Subcutaneous abdominal adipose tissue (tissue), 5 donors: ENCODE results near the gene MVK.

Experiments used
- H3K27ac ChIP-seq: one replicate; pipeline ENCODE4 v1.7.0; 2013; ENCODE audit warnings: low read depth, mild to moderate bottlenecking, inconsistent platforms, low read length, moderate library complexity
- H3K27me3 ChIP-seq, 5 donors: one replicate each; pipeline ENCODE4 v1.7.0; 2013; ENCODE audit warnings: low read length in 5 of 5, inconsistent platforms in 1 of 5; ENCODE audit not compliant: control insufficient read depth in 5 of 5, insufficient read depth in 4 of 5
- H3K36me3 ChIP-seq, 5 donors: one replicate each; pipeline ENCODE4 v1.7.0; 2013; ENCODE audit warnings: low read length in 5 of 5; ENCODE audit not compliant: control insufficient read depth in 5 of 5, insufficient read depth in 5 of 5
- H3K4me1 ChIP-seq, 5 donors: one replicate each; pipeline ENCODE4 v1.7.0; 2013; ENCODE audit warnings: low read length in 5 of 5, mild to moderate bottlenecking in 3 of 5, moderate library complexity in 1 of 5; ENCODE audit not compliant: control insufficient read depth in 5 of 5, insufficient read depth in 5 of 5
- H3K4me3 ChIP-seq, 5 donors: one replicate each; pipeline ENCODE4 v1.7.0; 2013; ENCODE audit warnings: low read length in 5 of 5, low read depth in 1 of 5
- H3K9ac ChIP-seq, 5 donors: one replicate each; pipeline ENCODE4 v1.7.0; 2013; ENCODE audit warnings: low read length in 5 of 5, mild to moderate bottlenecking in 4 of 5, moderate library complexity in 3 of 5
- H3K9me3 ChIP-seq, 5 donors: one replicate each; pipeline ENCODE4 v1.7.0; 2013; ENCODE audit warnings: low read length in 5 of 5; ENCODE audit not compliant: control insufficient read depth in 5 of 5
- donor health status: healthy.
- donor health status: healthy.
- donor health status: healthy.
- donor health status: healthy.
- donor health status: healthy.

The MVK gene

DNA sequence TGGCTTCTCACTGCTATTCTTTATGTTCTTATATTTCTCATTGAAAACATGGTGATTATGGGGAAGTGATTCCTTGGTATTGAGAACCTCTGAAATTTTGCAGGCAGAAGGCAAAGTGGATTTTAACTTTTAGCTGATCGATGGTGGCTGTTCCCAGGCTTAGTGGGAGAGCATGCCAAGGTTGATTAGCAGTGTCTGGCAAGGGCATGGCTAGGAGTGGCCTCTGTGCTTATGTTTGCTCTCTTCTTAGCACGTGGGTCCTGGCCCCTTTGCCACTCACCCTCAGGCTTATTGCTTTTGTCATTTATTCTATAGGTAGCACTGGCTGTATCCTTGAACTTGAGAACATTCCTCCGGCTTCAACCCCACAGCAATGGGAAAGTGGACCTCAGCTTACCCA, 2.1 kb downstream of the MVK start:
- Histone ChIP-seq H3K4me1 (peaks cover 8 to 26% (median 18%) of the 10 kb centered on the region in 5 donors), H3K9me3 (no peaks in the 10 kb centered on the region), H3K36me3 (peaks cover 0 to 47% (median 44%) of the 10 kb centered on the region in 5 donors), H3K27me3 (no peaks in the 10 kb centered on the region), H3K27ac (no peak overlapping the region), H3K4me3 (no peak overlapping the region), H3K9ac (no peak overlapping the region)

DNA sequence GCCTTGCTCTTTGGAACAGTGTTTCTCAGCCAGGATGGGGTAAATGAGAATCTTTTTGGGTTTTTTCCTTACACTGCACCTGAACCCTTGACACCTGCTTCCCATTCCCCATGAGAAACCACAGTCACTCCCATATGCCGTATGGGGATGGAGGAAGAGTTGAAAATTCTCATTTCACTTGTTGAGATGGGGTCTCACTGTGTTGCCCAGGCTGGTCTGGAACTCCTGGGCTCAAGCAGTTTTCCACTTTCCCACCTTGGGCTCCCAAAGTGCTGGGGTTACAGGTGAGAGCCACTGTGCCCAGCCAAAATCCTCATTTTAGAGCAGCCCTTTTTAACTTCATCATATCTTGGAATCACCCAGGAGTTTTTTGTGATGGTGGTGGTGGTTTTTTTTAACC, 3.7 kb downstream of the MVK start:
- Histone ChIP-seq H3K27ac (no peak overlapping the region), H3K9ac (no peak overlapping the region), H3K27me3 (no peaks in the 10 kb centered on the region), H3K4me3 (no peak overlapping the region), H3K36me3 (peaks cover 0 to 63% (median 58%) of the 10 kb centered on the region in 5 donors), H3K4me1 (peaks cover 8 to 22% (median 18%) of the 10 kb centered on the region in 5 donors), H3K9me3 (no peaks in the 10 kb centered on the region)

DNA sequence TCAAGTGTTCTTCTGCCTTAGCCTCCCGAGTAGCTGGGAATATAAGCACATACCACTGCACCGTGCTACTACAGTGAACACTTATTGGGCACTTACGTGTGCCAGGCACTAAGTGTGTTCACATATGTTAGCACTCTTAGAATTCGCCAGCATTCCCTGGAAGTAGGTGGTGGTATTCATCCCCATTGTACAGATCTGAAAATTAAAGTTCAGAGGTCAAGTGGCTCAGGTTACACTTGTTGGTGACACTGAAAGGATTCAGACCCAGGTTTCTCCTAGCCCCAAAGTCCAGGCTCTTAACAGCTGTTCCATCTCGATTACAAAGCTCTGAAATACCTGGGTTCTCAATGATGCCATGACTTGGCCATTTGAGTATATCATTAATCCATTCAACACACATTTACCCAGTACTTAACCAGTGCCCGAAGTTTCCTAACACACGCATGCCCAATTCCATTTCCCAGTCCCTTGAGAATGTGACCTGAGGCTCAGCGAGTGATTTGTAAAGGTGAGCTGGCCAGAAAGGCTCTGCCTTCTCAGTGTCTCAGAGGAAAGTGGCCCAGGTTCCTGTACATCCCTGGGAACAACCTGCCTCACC, 4.8 kb downstream of the MVK start:
- Histone ChIP-seq H3K27me3 (no peaks in the 10 kb centered on the region), H3K4me1 (peaks cover 7 to 12% (median 10%) of the 10 kb centered on the region in 5 donors), H3K9me3 (no peaks in the 10 kb centered on the region), H3K36me3 (peaks cover 0 to 67% (median 60%) of the 10 kb centered on the region in 5 donors), H3K9ac (no peak overlapping the region), H3K27ac (no peak overlapping the region), H3K4me3 (no peak overlapping the region)

DNA sequence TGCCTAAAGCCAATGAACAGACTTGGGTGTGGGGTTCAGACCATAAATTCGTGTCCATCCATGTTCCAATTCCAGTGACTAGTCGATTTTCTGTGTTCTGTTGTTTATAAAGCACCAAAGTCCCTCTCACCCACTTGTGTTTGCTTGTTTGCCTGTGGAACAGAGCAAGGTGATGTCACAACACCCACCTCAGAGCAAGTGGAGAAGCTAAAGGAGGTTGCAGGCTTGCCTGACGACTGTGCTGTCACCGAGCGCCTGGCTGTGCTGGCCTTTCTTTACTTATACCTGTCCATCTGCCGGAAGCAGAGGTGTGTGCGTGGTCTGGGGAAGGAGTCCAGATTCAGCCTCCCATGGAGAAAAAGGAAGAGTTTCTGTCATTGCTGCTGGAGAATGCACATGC, 6.0 kb downstream of the MVK start:
- H3K36me3 ChIP-seq: peaks cover 3 to 77% (median 69%) of the 10 kb centered on the region in 5 donors
- H3K4me1 ChIP-seq: peaks cover under 1 to 3% (median 2%) of the 10 kb centered on the region in 5 donors
- H3K9ac ChIP-seq: no peak overlapping the region
- no peaks in the 10 kb centered on the region for H3K27me3 ChIP-seq
- H3K27ac ChIP-seq: no peak overlapping the region
- H3K9me3 ChIP-seq: no peaks in the 10 kb centered on the region
- H3K4me3 ChIP-seq: no peak overlapping the region

DNA sequence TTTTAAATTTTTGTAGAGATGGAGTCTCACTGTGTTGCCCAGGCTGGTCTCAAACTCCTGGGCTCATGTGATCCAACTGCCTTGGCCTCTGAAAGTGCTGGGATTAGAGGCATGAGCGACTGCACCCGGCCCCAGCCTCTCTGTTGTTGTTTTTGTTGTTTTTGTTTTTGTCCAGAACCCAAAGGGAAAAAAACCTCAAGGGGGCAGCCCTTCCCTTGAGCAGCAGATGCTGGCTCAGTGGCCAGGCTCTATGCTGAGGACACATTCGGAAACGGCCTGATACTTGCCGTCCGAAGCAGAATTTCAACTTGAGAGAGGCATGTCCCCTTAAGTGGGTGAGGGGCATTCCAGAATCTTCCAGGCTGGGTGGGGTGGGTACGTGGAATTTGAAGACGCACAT, 6.7 kb downstream of the MVK start:
- Histone ChIP-seq H3K36me3 (peaks cover 3 to 78% (median 69%) of the 10 kb centered on the region in 5 donors), H3K27me3 (no peaks in the 10 kb centered on the region), H3K9me3 (no peaks in the 10 kb centered on the region), H3K27ac (no peak overlapping the region), H3K9ac (no peak overlapping the region), H3K4me3 (no peak overlapping the region), H3K4me1 (no peaks in the 10 kb centered on the region)

DNA sequence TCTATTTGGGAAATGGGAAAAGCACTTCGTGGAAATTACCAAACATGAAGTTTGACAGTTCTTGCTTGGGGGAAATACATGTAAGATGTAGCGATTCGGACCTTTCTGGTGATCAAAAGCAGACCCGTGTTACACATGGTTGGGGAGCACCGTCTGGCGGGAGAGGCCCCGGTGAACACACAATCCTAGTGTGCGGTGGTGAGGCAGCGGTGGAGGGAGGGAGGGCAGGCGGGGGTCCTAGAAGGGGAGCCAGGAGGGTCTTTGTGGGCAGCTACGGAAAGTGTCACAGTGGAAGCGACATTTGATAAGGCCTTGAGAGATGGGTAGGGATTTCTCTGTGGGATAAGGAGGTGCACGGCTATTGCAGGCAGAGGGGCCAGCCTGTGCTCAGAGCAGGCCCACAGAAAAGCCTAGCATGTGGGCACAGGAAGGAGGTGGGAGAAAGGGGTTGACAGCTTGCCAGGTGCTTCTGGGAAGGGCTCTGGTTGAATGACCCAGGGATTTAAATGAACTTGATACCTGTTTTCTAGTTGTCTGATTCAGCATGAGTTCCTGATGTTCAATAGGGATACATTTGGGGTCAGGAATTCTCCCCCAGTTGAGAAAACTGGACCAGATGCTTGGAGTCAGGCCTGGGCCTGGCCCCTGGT, 7.2 kb downstream of the MVK start:
- no peaks in the 10 kb centered on the region for H3K4me1 ChIP-seq
- H3K27ac ChIP-seq: no peak overlapping the region
- no peak overlapping the region for H3K9ac ChIP-seq
- no peaks in the 10 kb centered on the region for H3K9me3 ChIP-seq
- no peak overlapping the region for H3K4me3 ChIP-seq
- H3K27me3 ChIP-seq: no peaks in the 10 kb centered on the region
- peaks cover 3 to 76% (median 67%) of the 10 kb centered on the region in 5 donors for H3K36me3 ChIP-seq

DNA sequence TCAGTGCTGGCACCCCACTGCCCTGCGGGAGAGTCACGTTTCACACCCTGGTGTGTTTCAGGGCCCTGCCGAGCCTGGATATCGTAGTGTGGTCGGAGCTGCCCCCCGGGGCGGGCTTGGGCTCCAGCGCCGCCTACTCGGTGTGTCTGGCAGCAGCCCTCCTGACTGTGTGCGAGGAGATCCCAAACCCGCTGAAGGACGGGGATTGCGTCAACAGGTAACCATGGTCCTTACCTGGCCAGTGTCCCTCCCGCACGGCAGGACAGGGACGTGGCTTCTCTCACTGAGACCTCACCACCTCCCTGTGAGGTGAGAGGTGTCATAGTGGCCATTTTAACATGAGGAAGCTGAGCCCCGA, 7.7 kb downstream of the MVK start:
- H3K27me3 ChIP-seq: no peaks in the 10 kb centered on the region
- peaks cover 3 to 77% (median 65%) of the 10 kb centered on the region in 5 donors for H3K36me3 ChIP-seq
- H3K9ac ChIP-seq: no peak overlapping the region
- no peak overlapping the region for H3K27ac ChIP-seq
- no peaks in the 10 kb centered on the region for H3K4me1 ChIP-seq
- no peak overlapping the region for H3K4me3 ChIP-seq
- H3K9me3 ChIP-seq: no peaks in the 10 kb centered on the region

DNA sequence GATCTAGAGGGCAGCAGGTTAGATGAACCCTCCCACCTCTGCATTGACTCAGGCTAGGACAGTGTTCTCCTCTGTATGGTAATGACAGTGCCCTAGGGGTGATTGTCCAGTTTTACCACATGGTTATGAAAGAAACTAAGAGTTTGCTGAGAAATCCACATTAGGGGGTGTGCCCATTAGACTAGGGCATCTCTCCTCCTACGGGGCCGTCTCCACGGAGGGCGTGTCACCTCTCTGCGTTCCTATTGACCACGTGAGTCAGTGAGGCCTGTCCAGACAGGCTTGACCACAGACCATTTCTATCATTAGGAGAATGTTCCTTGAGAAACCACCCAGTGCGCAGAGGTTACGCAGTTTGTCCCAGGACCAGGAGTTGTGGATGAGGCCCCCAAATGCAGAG, 8.3 kb downstream of the MVK start:
- Histone ChIP-seq H3K36me3 (peaks cover 3 to 82% (median 71%) of the 10 kb centered on the region in 5 donors), H3K27ac (no peak overlapping the region)

DNA sequence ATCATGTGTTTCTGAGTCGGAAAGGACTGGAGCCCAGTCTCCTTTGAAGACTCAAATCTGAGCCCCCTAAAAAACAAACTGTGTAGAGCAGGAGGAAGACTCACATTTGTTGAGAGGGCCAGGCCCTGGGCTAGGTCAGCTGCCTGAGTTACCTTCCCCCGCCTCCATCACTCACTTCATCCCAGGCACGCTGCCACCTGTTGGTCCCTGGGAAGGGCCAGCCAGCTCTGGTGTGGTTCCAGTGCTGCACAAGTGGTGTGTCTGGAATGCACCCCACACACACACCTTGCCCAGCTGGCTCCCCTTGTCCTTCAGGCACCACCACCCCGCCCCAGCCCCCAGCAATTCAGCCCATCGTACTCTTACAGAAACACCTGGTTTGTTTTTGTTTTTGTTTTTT, 9.0 kb downstream of the MVK start:
- Histone ChIP-seq H3K9ac (no peak overlapping the region), H3K27me3 (no peaks in the 10 kb centered on the region), H3K9me3 (no peaks in the 10 kb centered on the region), H3K36me3 (peaks cover 3 to 82% (median 72%) of the 10 kb centered on the region in 5 donors), H3K27ac (no peak overlapping the region), H3K4me1 (no peaks in the 10 kb centered on the region), H3K4me3 (no peak overlapping the region)

More for the DNA sequence above, 8.3 kb downstream of the MVK start:
- Histone ChIP-seq H3K9ac (no peak overlapping the region), H3K4me3 (no peak overlapping the region), H3K4me1 (no peaks in the 10 kb centered on the region), H3K27me3 (no peaks in the 10 kb centered on the region), H3K9me3 (no peaks in the 10 kb centered on the region)

DNA sequence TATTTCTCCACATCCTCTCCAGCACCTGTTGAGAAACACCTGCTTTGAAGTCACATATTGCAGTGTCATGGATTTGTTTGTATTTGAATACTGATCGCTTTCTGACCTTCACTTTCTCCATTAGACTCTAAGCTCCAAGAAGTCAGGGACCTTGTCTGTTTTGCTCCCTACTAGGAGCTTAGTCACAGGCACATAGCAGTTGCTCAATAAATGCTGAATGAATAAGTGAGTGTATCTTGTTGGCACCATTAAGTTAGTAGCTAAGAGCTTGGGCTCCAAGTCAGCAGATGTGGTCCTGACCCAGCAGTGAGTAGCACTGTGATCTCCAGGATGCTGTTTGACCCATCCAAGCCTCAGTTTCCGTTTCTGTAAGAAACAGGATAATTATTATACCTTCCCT, 10.1 kb downstream of the MVK start:
- Histone ChIP-seq H3K27me3 (no peaks in the 10 kb centered on the region), H3K36me3 (peaks cover 3 to 82% (median 70%) of the 10 kb centered on the region in 5 donors), H3K4me1 (no peaks in the 10 kb centered on the region), H3K4me3 (no peak overlapping the region), H3K9ac (no peak overlapping the region), H3K9me3 (no peaks in the 10 kb centered on the region), H3K27ac (no peak overlapping the region)
